Gastroesophageal sphincter (tissue), 4 donors: ENCODE data around the gene DHRSX. TPM values are rescaled to one million over a fixed set of nuclear protein-coding genes. Genes with fewer than 3 reads are reported as not detected.

Experiments used
- ATAC-seq: fragments of 150-250 bp; one replicate; pipeline ENCODE4 v1.9.1; 2016; ENCODE audit warnings: mild to moderate bottlenecking, moderate library complexity
- H3K27ac ChIP-seq, 4 donors: fragments of 200-600 bp; sonication (generic) in 3 of 4; 1 replicate in 3 of 4; 2 replicates in 1 of 4; pipeline ENCODE4 v1.5.1; 2016 to 2019
- H3K27me3 ChIP-seq: fragments of 200-600 bp; sonication (generic); one replicate; pipeline ENCODE4 v1.5.1; 2019
- H3K36me3 ChIP-seq, 2 donors: fragments of 200-600 bp; sonication (generic); one replicate each; pipeline ENCODE4 v1.5.1; 2019; ENCODE audit warnings: control low read depth in 1 of 2
- H3K4me1 ChIP-seq, 3 donors: fragments of 200-600 bp; sonication (generic); 1 replicate in 2 of 3; 2 replicates in 1 of 3; pipeline ENCODE4 v1.5.1; 2016 to 2019; ENCODE audit warnings: control low read depth in 2 of 3
- H3K4me3 ChIP-seq, 2 donors: fragments of 200-600 bp; sonication (generic); one replicate each; pipeline ENCODE4 v1.5.1; 2019; ENCODE audit warnings: mild to moderate bottlenecking in 1 of 2, moderate library complexity in 1 of 2
- H3K9me3 ChIP-seq, 3 donors: fragments of 200-600 bp; sonication (generic); one replicate each; pipeline ENCODE4 v1.5.1; 2017 to 2019; ENCODE audit warnings: control low read depth in 2 of 3
- CTCF ChIP-seq, 4 experiments: fragments of 200-600 bp in 2 of 4; fragments of 450-650 bp in 2 of 4; sonication (generic) in 1 of 4; IDR thresholded peaks; one replicate each; pipeline ENCODE4 v1.5.1; 2017 to 2019; ENCODE audit warnings: antibody characterized with exemption in 4 of 4, mild to moderate bottlenecking in 2 of 4, moderate library complexity in 2 of 4
- EP300 ChIP-seq: sonication (generic); formaldehyde crosslinking; IDR thresholded peaks from one replicate; pipeline ENCODE4 v1.6.1; 2017; ENCODE audit warnings: antibody characterized with exemption, mild to moderate bottlenecking
- POLR2A ChIP-seq, 2 donors: fragments of 450-650 bp; IDR thresholded peaks; one replicate each; pipeline ENCODE4 v1.6.1; 2017; ENCODE audit warnings: antibody characterized with exemption in 2 of 2, mild to moderate bottlenecking in 2 of 2, moderate library complexity in 1 of 2
- POLR2AphosphoS5 ChIP-seq: sonication (generic); formaldehyde crosslinking; IDR thresholded peaks from one replicate; pipeline ENCODE4 v1.6.1; 2017; ENCODE audit warnings: antibody characterized with exemption
- WGBS, 2 donors: methylation state at CpG; one replicate each; pipeline ENCODE4 v1.1.5; 2018; ENCODE audit warnings: low coverage in 1 of 2; 5-methylcytosine and 5-hydroxymethylcytosine counted together
- total RNA-seq, 4 donors: library from RNA; depleted of rRNA; stranded (reverse); fragments of >200 nt; gene quantifications; one replicate each; pipeline ENCODE4 v1.1.0, GENCODE V29; 2016

Gene DHRSX
- total RNA-seq, 4 donors from 2014 or later, result 16.8 to 26.3 (median 21.1) TPM

- peaks cover 0 to 6% (median 0%) of the 10 kb centered on the region in 3 donors for H3K4me1 ChIP-seq
- no peak for ATAC-seq
- H3K9me3 ChIP-seq, result no peaks in the 10 kb centered on the region
- no CpG with 5 or more reads among the region's 9 CpGs for WGBS, 2 donors
- peaks cover 0 to 35% of the 10 kb centered on the region in 2 donors for H3K36me3 ChIP-seq
- H3K27ac ChIP-seq, result no peak overlapping the region
- no peaks in the 10 kb centered on the region for H3K27me3 ChIP-seq
- no peak for TF ChIP-seq POLR2A (IDR thresholded peaks at IDR 0.05)
- TF ChIP-seq POLR2AphosphoS5, result no peak
- TF ChIP-seq EP300, result no peak
- no peak for TF ChIP-seq CTCF (IDR thresholded peaks at IDR 0.05)
- H3K4me3 ChIP-seq, result no peak overlapping the region
Observed at GRCh38 chrX:2237976-2238375, 262.8 kb downstream of the DHRSX start.

- 93 to 95% methylated on average over 2 of the region's 2 CpGs for WGBS, 2 donors
- Histone ChIP-seq H3K36me3 (peaks cover 0 to 21% of the 10 kb centered on the region in 2 donors), H3K27me3 (no peaks in the 10 kb centered on the region), H3K27ac (no peak overlapping the region), H3K9me3 (no peaks in the 10 kb centered on the region), H3K4me3 (no peak overlapping the region), H3K4me1 (peaks cover 0 to 6% (median 0%) of the 10 kb centered on the region in 3 donors)
- no peak for ATAC-seq
- TF ChIP-seq CTCF (IDR thresholded peaks at IDR 0.05) (no peak), POLR2A (IDR thresholded peaks at IDR 0.05) (no peak), POLR2AphosphoS5 (no peak), EP300 (no peak)
Observed at GRCh38 chrX:2231570-2232192, 269.1 kb downstream of the DHRSX start.

- WGBS, 2 donors, result 91 to 100% methylated on average over 1 to 3 of the region's 4 CpGs
- TF ChIP-seq POLR2A (IDR thresholded peaks at IDR 0.05) (no peak), POLR2AphosphoS5 (no peak), CTCF (IDR thresholded peaks at IDR 0.05) (no peak), EP300 (no peak)
- ATAC-seq, result no peak
Observed at GRCh38 chrX:2230457-2230856, 270.3 kb downstream of the DHRSX start.

GRCh38 chrX:2228536-2228935, 272.2 kb downstream of the DHRSX start:
- WGBS, 2 donors, result 77 to 83% methylated on average over 1 of the region's 2 CpGs
- no peak for TF ChIP-seq EP300
- no peak overlapping the region for H3K4me3 ChIP-seq
- H3K36me3 ChIP-seq, result peaks cover 0 to 36% of the 10 kb centered on the region in 2 donors
- H3K27ac ChIP-seq, result no peak overlapping the region
- no peaks in the 10 kb centered on the region for H3K27me3 ChIP-seq
- no peak for ATAC-seq
- peaks cover 0 to under 1% (median 0%) of the 10 kb centered on the region in 3 donors for H3K9me3 ChIP-seq
- H3K4me1 ChIP-seq, result peaks cover 0 to 6% (median 0%) of the 10 kb centered on the region in 3 donors

More at GRCh38 chrX:2230457-2230856, 270.3 kb downstream of the DHRSX start:
- H3K4me3 ChIP-seq, result no peak overlapping the region
- H3K9me3 ChIP-seq, result no peaks in the 10 kb centered on the region
- peaks cover 0 to 6% (median 0%) of the 10 kb centered on the region in 3 donors for H3K4me1 ChIP-seq
- no peaks in the 10 kb centered on the region for H3K27me3 ChIP-seq
- no peak overlapping the region for H3K27ac ChIP-seq
- H3K36me3 ChIP-seq, result peaks cover 0 to 26% of the 10 kb centered on the region in 2 donors

GRCh38 chrX:2226906-2227656, 273.7 kb downstream of the DHRSX start:
- H3K27ac ChIP-seq, result no peak overlapping the region
- no peaks in the 10 kb centered on the region for H3K4me1 ChIP-seq
- H3K27me3 ChIP-seq, result no peaks in the 10 kb centered on the region
- 87% methylated on average over 5 of the region's 6 CpGs; no CpG with 5 or more reads in 1 of the 2 donors for WGBS, 2 donors
- peaks cover 0 to 50% of the 10 kb centered on the region in 2 donors for H3K36me3 ChIP-seq
- no peak for TF ChIP-seq POLR2AphosphoS5
- TF ChIP-seq CTCF (IDR thresholded peaks at IDR 0.05), result no peak
- no peak for TF ChIP-seq POLR2A (IDR thresholded peaks at IDR 0.05)
- no peak for TF ChIP-seq EP300
- peaks cover 0 to 15% (median 0%) of the 10 kb centered on the region in 3 donors for H3K9me3 ChIP-seq
- no peak for ATAC-seq
- H3K4me3 ChIP-seq, result no peak overlapping the region
